ENCODE measurements around the gene ZNF277.

Gene ZNF277

DNA sequence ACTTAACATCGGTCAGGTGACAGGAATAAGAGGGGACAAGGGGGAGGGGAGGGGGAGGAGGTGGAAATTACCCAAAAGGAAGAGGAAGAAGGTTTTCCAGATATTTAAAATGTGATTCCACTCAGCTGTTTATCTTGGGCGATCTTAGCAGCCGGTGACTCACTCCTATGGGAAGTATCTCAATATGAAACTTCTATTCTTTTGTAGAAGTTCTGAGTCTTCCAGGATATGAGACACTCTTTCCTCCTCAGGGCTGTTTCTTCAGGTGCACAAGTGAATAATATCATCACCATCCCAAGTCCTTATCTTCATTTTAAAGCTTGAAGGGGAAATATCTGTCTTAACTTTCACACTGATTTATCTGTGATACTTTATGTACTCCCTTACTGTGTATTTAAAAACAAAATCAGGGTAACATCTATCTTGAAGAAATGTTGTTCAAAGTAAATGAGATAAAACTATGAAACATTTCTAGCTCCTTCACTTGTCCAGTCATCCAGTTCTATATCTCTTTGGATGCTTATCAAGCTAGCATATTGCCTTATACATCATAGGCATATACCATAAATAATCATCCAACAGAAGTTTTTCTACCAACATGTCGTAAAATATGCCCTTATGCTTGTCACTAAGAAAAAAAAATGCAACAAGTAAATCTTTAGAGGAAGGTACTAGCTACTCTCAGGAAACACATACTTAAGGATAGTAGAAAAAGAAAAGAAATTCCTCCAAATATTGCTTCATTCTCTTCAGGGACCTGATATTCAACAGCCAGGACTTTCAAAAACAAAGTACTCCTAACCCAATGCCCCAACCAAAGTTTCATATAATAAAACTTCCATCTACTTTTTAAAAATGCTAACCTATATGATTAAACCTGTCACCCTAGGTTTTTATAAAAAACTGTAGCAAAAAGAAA is 14.0 kb upstream of the ZNF277 start:
- TF ChIP-seq CTCF (IDR thresholded peaks at IDR 0.05; ENCODE audit: control insufficient read depth, extremely low read depth, insufficient read depth) = no peak
- no peak overlapping the region for H3K4me3 ChIP-seq (ENCODE audit: low read depth, low read length)
- no peak for DNase-seq (ENCODE audit: low read depth)

DNA sequence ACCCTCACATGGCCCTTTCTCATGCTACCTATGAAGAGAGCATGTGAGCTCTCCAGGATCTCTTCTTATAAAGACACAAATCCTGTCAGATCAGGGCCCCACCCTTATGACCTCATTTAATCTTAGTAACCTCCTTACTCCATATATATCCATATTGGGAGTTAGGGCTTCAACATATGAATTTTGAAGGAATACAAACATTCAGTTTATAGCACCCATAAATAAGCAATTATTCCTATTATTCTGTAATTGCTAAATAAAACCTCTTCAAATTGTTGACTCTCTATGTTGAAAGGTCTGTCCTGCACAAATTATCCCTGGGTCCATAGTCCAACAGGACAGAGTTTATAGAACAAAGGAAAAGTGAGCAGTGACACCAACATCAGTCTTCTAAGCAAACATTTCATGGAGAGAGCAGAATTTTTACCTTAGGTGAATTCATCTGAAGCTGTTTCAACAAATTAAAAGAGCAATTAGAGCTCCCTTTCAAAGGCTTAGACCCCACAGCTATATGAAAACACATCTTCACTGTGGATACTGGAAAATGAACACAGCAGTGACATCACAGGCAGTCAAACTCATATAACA is 12.5 kb upstream of the ZNF277 start:
- DNase-seq (ENCODE audit: low read depth) = no peak
- no peak overlapping the region for H3K4me3 ChIP-seq (ENCODE audit: low read depth, low read length)
- TF ChIP-seq CTCF (IDR thresholded peaks at IDR 0.05; ENCODE audit: control insufficient read depth, extremely low read depth, insufficient read depth) = no peak

GRCh38 chr7:112195717-112196116 is 10.8 kb upstream of the ZNF277 start:
- TF ChIP-seq CTCF (IDR thresholded peaks at IDR 0.05; ENCODE audit: control insufficient read depth, extremely low read depth, insufficient read depth) = no peak
- no peak overlapping the region for H3K4me3 ChIP-seq (ENCODE audit: low read depth, low read length)
- no peak for DNase-seq (ENCODE audit: low read depth)

- no peak for TF ChIP-seq CTCF (IDR thresholded peaks at IDR 0.05; ENCODE audit: control insufficient read depth, extremely low read depth, insufficient read depth)
- no peak overlapping the region for H3K4me3 ChIP-seq (ENCODE audit: low read depth, low read length)
Measured at GRCh38 chr7:112197322-112197721, 9.2 kb upstream of the ZNF277 start.

GRCh38 chr7:112199035-112199655 is 7.3 kb upstream of the ZNF277 start:
- H3K4me3 ChIP-seq (ENCODE audit: low read depth, low read length) = no peak overlapping the region
- no peak for DNase-seq (ENCODE audit: low read depth)

More at GRCh38 chr7:112197322-112197721, 9.2 kb upstream of the ZNF277 start:
- DNase-seq (ENCODE audit: low read depth) = no peak

GRCh38 chr7:112199672-112200071 is 6.8 kb upstream of the ZNF277 start:
- H3K4me3 ChIP-seq (ENCODE audit: low read depth, low read length) = no peak overlapping the region
- DNase-seq (ENCODE audit: low read depth) = no peak
- no peak for TF ChIP-seq CTCF (IDR thresholded peaks at IDR 0.05; ENCODE audit: control insufficient read depth, extremely low read depth, insufficient read depth)

More at GRCh38 chr7:112199035-112199655, 7.3 kb upstream of the ZNF277 start:
- no peak for TF ChIP-seq CTCF (IDR thresholded peaks at IDR 0.05; ENCODE audit: control insufficient read depth, extremely low read depth, insufficient read depth)
